ENCODE results near the gene SRD5A3.

Gene SRD5A3

DNA sequence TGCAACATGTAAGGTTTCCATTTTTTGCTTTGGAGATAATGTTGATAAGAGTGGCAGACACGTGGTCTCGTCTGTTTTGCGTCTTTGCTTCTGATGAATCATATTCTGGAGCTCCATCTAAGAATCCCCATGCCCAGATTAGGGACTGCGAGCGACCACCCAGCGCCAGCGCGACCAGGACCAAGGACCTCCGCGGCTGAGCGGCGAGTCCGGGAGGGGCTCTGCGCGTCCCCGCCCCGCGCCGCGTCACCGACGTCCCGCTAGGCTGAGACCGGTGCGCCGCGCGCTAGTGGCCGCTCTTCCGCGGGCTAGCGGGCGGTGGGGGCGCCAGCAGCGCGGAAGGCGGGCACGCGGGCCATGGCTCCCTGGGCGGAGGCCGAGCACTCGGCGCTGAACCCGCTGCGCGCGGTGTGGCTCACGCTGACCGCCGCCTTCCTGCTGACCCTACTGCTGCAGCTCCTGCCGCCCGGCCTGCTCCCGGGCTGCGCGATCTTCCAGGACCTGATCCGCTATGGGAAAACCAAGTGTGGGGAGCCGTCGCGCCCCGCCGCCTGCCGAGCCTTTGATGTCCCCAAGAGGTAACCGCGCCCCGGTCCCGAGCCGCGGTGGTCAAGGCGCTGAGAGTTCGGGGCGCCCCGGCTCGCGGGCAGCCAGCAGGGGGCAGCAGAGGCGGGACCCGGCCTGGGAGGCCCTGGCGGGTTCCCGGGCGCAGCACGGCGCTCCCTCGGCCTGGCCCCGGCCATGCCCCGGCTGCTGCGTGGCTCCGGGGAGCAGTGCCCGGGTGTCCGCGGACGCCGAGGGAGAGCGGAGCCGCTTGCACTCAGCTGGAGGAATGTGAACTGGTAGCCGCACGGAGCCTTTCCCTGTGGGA lies at the start of gene SRD5A3:
SRD5A3 (plus strand) TSS at position 263 of the 871 bp plus-strand sequence; CDS start at position 358, 95 bp downstream.
- peak; percentile 78 for DNase-seq

DNA sequence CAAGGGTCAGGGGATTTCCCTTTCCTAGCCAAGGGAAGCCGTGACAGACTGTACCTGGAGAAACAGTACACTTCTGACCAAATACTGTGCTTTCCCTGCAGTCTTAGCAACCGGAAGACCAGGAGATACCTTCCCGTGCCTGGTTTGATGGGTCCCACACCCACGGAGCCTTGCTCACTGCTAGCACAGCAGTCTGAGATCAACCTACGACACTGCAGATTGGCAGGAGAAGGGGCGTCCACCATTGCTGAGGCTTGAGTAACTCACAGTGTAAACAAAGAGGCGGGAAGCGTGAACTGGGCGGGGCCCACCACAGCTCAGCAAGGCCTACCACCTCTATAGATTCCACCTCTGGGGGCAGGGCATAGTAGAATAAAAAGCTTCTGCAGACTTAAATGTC lies 48.7 kb upstream of the SRD5A3 start:
- DNase-seq: no peak

DNA sequence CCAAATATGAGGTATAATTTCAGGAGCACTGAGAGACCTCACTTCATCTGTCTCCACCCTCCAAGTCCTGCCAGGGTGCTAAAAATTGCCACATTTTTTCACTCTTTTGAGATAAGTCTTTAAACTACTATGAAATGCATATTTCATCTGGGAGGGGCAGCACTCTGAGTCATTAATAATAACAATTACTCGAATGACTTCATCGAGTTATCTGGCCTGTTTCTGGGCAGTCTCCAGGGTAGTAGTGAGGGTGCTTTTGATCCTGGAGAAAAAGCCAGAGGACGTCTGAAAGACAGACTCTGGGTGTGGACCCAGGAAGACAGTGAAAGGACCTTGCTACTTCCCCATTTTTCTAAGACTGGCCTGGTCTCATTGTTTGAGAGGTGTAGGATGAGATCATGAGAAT lies 42.3 kb upstream of the SRD5A3 start:
- DNase-seq: peak; percentile 53

DNA sequence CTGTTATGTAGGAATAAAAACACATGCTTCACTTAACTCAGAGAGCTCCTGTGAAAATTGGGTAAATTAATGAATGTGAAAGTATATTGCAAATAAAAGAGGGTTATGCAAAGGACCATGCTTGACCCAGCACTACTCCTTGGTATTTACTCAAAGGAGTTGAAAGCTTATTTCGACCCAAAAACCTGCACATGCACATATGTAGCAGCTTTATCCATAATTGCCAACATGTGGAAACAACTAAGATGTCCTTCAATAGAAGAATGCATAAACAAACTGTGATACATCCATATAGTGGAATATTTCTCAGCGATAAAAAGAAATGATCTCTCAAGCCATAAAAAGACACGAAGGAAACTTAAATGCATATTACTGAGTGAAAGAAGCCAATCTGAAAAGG lies 41.7 kb upstream of the SRD5A3 start:
- no peak for DNase-seq

DNA sequence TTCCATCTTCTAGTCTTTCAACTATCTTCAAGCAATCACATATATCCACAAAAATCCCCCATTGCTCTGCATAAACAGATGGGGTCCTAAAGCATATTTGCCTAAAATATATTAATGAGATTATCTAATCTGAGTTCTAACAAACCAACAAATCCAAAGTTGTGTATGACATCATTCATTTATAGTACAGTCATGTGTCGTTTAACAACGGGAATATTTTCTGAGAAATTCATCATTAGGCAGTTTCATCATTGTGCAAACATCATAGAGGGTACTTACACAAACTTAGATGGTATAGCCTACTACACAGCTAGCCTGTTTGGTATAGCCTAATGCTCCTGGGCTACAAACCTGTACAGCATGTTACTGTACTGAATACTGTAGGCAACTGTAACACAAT lies 38.0 kb upstream of the SRD5A3 start:
- DNase-seq: no peak

DNA sequence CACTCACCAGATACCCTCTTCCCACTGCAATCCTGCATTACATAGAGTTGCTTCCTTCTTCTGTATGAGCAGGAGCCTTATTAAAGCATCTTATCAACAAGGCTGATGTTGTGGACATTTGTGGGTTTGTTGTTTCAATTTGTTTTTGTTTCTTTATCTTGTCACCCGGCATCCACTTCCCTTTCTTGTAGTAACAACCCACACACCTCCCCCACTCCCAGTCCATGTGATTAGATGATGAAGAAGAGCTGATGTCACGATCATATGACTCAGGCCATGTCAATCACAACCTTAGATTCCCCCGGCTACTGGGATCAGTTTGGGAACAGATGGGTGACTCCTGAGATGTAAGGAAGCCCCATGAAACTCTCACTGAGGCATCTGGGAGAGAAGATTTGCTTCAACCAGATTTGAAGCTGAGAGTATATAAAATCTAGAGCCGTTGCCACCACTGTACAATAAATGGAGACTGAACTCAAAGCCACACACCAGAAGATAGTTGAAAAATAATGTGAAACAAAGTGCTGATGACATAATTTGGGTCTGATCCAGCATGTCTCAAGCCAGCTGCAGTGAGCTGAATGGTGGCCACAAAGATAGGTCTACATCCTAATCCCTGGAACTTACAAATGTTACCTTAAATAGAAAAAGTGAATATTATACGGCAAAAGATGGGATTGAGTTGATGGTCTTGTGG lies 34.1 kb upstream of the SRD5A3 start:
- no peak for DNase-seq

DNA sequence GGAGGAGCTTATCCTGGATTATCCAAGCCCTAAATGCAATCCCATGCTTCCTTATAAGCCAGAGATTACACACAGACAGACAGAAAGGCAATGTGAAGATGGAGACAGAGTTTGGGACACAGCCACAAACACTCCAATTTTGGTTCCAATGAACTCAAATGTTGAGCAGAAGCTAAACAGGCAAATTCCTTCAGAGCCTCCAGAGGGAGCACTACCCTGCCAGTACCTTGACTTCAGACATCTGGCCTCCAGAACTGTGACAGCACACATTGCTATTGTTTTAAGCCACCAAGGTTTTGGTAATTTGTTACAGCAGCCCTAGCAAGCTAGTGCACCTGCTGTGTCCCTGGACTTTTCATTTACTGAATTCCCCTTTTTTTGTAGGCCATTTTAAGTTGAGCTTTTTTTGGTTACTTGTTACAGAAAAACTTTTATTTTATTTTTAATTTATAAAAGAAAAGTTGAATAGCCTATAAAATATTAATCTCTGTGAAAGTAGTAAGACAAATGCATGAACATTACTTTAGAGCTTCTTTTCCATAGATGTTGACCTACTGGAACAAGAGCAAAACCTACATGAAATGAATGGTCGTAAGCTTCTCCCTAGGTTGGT lies 33.4 kb upstream of the SRD5A3 start:
- DNase-seq: peak; percentile 44

DNA sequence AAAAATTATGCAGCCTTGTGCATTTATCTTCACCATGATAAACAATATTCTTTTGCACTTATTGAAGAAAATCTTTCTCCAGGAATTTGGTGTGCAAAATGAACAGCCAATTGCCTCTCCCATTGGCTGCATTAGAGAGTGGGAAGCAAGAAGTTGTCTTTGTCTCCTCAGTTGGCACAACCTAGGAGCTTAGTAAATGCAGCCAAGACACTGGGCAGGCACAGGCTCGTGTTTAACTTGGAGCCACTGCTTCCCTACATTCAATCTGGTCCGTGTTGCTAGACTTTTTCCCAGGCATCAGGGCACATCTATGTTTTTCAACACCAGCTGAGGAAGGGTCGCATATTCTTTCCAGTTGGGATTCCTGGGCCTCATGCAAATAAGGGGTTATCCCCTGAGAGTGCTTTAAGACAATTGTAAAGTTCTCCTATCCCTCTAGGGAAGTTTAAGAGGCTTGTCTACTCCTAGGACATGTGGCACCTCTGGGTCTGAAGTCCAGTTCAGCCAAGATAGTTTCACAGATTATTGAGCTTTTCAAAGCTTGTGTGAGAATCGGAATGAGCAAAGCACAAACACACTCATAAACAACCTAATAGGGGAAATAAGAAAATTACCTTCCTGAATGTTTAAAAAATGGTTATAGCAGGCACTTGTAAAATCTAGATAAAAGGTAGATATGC lies 31.8 kb upstream of the SRD5A3 start:
- no peak for DNase-seq

DNA sequence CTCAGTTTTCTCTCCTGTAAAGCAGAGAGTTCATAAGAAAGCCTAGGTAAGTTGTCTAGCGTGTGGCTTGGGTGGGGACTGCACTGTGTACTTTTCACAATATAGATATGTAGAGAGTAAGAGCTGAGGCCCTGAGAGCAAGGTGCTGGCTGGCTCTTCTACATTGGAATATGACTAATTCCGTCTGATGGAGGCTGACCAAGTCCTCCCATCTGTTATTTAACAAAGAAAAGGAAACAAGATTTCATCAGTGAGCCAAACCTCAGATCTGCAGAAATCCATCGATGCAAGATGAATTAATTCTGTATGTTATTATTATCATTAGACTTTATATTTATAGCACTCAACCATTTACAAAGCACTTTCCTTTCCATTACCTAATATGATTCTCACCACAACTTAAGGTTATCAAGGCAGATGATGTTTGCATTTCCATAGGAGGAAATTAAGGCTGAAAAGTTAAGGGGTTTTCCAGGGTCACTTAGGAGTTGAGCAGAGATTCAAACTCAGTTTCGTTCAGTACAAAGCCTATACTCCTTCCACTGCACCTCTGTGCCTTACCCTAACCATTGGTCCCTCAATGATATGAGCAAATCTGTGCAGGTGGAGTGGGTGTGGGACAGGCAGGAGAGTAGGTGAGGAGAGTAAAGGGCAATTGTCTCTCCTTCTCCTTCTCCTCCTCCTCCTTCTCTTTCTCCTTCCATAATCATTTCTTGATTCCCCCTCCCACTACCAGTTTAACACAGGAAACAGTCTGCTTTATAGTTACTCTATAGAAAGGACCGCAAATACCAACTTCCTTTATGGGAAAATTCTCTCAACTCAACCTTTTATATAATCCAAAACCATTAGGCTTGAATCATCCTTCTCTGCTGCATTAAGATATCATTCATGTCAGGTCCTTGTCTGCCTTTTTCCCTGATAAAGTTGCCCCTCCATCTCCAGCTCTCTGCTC lies 27.6 kb upstream of the SRD5A3 start:
- no peak for DNase-seq

DNA sequence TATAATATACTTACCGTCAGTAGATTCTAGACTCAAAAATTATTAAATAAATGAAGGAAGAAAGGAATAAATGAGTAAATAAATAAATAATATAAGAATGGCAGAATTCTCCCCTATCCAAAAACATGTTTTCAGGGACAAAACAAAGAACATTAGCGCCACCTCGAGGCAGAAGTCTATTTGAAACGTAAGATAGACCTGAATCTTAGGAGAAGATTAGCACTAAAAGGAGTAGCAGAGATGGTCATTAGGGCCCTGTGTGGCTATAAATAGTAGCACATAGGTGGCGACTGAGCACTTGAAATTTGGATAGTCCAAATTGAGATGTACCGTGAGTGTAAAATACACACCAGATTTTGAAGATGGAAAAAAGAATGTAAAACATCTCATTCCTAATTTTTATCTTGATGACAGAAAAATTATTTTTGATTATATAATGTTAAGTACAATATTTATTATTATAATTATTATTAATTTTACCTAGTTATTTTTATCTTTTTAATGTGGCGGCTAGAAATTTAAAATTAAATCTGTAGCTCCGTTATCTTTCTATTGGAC lies 24.3 kb upstream of the SRD5A3 start:
- DNase-seq: peak; percentile 75

DNA sequence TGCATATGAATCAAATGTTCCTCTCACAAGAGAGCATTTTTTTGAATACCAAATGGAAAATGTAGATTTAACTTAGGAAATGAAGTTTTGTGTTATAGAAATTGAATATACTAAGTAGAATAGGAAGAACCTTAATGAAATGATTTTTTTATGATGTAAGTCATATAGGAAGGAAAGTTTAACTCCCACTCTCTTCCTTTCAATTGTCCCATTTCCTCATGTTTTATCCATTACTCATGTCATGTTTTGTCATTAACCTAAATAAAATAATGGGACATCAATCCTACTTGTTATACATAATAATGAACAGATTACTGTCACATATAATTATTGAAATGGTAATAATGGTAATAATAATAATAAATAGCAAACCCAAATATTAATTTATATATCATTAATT lies 22.7 kb upstream of the SRD5A3 start:
- no peak for DNase-seq

DNA sequence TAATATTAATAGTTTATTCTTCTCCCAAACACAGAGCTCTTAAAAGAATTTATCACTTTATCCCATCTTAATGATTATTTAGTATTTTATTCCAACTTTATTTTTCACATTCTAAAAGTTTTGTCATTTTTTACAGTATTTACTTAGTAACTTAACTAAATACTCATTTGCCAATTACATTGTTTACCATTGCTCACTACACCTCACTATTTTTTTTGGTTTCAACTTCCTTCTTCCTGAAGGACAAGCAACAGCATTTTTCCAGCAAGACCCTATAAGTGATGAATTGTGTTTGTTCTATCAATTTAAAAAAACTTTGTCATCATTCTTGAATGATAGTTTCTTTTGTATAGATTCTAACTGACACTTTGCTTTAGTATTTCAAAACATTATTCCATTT lies 19.4 kb upstream of the SRD5A3 start:
- DNase-seq: no peak

DNA sequence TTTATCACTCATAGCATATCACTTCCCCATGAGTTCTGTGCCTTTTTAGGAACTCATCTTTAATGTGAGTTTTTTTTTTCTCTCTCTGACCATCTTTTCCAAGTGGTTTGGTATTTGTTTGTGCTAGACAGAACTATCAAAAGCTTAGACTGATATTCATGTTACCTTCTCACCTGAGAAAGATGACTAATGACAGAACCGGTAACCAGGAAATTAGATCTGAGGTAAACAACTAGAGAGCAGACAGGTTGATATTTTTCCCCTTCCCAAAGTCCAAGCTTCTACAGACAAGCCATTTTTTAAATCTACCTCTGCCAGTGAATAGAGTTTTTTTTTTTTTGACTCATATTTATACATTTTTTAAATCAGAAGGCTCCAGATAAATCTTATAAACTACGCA lies 17.0 kb upstream of the SRD5A3 start:
- no peak for DNase-seq

DNA sequence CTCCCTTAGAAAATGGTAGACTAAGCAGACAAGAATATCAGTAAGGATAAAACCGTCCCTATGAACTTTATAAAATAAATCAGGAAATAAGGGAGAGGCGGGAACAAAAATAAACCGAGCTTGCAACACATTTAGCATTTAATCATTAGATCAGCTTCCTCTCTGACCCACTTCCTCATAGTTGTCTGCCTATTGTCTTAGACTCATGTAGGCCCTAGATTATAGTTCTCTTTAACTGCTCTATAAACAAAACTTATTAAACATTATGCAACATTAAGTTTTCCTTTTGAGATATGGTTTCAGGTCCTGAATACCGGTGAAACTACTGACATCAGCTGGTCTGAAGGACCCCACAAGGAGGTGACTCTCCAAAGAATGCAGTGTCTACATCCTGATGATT lies 15.8 kb upstream of the SRD5A3 start:
- no peak for DNase-seq

DNA sequence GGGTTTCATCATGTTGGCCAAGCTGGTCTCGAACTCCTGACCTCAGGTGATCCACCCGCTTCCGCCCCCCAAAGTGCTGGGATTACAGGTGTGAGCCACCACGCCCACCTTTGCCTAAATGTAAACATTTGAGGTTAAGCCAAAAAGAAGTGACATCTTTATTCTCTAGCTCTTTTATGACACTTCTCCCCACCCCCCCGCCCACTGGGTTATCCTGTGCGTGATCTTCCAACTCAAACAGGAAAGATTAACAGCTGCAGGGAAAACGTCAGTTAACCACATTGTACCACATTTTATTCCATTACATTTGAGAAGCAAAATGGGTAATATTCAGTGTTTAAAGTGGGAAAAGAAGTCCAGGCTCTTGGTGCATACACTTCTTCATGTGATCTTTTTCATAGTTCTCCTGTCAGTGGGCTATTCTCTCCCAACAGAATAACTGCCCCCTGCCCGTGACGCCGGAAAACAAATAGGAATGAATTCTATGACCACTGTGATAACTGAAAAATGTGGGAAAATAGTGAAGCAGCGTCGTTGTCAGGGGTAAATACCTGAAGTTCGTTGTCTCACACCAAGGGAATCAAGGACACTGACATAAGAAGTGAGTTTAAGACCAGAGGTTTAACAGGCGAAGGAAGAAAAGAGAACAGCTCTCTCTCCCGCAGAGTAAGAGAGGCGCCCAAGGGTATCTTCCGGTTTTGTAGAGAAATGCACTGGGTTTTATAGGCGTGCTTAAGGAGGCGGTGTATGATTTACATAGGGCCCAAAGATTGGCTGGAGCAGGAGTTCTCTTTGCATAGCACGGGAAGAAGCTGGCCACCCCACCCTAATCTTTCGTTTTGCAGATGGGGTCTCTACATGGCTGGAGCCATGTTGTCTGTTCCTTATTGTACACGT lies 9.7 kb upstream of the SRD5A3 start:
- no peak for DNase-seq

DNA sequence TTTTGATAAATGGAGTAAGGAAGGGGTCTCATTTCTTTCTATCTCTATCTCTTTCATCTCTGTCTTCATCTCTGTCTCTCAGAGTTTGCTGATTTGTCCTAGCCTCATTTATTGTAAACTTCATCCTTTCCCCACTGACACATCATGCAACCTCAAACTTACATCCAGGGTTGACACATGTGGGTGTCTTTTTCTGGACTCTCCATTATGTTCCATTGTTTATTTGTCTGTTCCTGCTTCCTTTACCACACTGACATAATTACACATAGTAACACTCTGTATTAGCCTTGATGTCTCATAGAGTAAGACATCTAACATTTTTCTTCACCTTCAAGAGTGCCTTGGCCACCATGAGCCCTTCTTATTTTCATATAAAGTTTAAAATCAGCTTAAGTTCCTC lies 8.1 kb upstream of the SRD5A3 start:
- DNase-seq: no peak

DNA sequence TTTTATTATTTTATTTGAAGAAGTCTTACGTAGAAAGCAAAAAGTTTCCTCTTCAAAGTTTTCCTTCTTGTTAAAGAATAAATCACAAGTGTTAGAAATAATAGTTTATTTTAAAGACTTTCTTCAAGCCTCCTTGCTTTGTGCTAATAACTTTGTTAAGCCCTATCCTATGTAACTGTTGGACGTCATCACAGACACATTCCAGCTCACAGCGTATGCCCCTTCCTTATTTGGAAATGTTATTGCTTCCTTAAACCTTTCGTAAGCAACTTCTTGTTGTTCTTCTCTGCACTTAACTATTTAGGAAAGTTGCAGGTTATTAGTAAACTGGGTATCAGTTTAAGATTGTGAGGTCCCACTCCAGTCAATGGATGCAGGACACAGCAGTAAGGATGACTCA lies 7.6 kb upstream of the SRD5A3 start:
- no peak for DNase-seq

DNA sequence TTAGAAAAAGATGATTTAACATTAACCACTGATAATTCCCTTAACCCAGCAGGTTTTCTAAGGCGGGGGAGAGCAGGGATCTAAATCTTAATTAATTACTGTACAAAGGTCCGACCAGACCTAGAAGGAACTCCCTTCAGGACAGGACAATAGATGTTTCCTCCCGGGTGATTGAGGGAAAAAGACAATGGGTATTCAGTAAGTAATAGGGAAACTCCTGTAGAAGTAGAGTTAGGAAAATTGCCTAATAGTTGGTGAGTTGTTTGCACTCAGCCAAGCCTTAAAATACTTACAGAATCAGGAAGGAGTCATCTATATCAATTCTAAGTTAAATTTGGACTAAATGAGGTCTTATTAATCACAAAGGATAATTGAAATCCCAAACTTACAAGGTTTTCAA lies 5.8 kb upstream of the SRD5A3 start:
- no peak for DNase-seq

DNA sequence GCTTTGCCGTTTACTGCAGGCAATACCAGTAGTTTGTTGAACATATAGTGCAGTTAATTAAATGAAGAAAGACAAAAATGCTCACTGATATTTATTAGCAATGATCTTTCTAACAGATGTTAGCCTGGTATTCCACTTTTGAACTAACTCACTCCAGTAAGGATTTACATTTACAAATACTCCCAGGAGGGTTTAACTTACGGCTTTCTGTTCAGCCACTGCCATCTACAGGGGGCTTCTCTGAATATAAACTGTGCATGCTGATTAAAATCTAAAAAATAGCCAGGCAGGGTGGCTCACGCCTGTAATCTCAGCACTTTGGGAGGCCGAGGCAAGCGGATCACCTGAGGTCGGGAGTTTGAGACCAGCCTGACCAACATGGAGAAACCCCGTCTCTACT lies 2.2 kb upstream of the SRD5A3 start:
- no peak for DNase-seq

DNA sequence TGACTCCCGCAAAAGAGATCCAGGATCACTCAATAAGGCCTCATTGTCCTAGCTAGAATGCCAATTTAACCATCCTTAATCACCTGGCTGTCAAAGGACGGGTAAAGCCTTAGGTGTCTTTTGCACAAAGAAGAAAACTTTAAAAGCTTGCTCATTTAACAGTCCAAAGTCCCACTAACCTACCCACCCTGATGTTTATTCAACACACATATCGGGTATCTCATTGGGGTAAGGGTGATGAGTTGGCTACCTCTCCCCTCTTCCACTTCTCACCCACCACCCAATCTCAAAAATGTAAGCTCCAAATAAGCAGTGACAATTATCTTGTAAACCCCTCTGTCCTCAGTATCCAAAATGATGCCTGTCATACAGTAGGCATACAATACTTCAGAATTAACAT lies 988 bp upstream of the SRD5A3 start:
- no peak for DNase-seq

DNA sequence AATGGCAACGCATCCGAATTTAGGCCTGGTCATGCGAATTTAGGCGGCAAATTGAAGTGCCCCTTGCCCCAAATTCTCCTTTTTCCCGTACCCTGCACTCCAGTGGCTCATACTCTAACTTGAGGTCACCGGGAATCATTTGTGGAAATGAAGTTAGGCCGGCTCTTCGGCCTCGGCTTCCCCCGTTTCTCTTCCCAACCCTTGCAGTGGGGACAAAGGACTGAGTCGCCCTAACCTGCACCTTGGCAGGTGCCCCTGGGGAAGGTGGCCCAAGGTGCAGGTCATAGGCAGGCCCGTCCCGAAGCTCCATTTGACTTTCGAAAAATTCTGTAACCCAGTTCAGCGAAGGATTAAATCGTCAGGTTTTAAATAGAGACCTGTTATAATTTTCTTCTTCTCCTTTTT lies 811 bp downstream of the SRD5A3 start:
- no peak for DNase-seq

All from fibroblast of skin of right biceps (primary cell).